DND-41 (cell line): ENCODE measurements around the gene SNCAIP.

Source experiments
- ATAC-seq: fragments of 200-7000 bp; cut with Tn5 transposase; 3 replicates; pipeline ENCODE4 v1.9.1; 2021; ENCODE audit warnings: low read depth; ENCODE audit not compliant: insufficient read depth
- DNase-seq: peaks from one replicate; pipeline ENCODE4 v3.0.0-alpha.2; 2020
- H2AFZ ChIP-seq: 2 replicates; pipeline ENCODE4 v1.6.0; 2012; ENCODE audit warnings: low read depth, low read length
- H3K27ac ChIP-seq: 2 replicates; pipeline ENCODE4 v1.5.1; 2012; ENCODE audit warnings: low read length, inconsistent platforms
- H3K27me3 ChIP-seq: fragments of 200-600 bp; sonication (generic); 2 replicates; pipeline ENCODE4 v1.6.0; 2012; ENCODE audit warnings: low read length, mild to moderate bottlenecking, inconsistent platforms; ENCODE audit not compliant: insufficient read depth, poor library complexity
- H3K36me3 ChIP-seq: 2 replicates; pipeline ENCODE4 v1.5.1; 2012; ENCODE audit warnings: low read length, inconsistent platforms; ENCODE audit not compliant: insufficient read depth
- H3K4me1 ChIP-seq: 2 replicates; pipeline ENCODE4 v1.5.1; 2012; ENCODE audit warnings: mild to moderate bottlenecking, low read length; ENCODE audit not compliant: insufficient read depth
- H3K4me2 ChIP-seq: 2 replicates; pipeline ENCODE4 v1.6.0; 2012; ENCODE audit warnings: mild to moderate bottlenecking, moderate library complexity, low read length, inconsistent platforms; ENCODE audit not compliant: insufficient read depth
- H3K4me3 ChIP-seq, 2 experiments: fragments of 200-600 bp in 1 of 2; shearing (Covaris generic) in 1 of 2; 2 replicates each; pipeline ENCODE4 v1.5.1; 2012 to 2016; ENCODE audit warnings: inconsistent platforms in 2 of 2, low read length in 2 of 2, mild to moderate bottlenecking in 2 of 2, low read depth in 1 of 2, moderate library complexity in 1 of 2
- H3K79me2 ChIP-seq: 2 replicates; pipeline ENCODE4 v1.6.0; 2012; ENCODE audit warnings: low read length, inconsistent platforms; ENCODE audit not compliant: insufficient read depth
- H3K9ac ChIP-seq: 2 replicates; pipeline ENCODE4 v1.6.0; 2012; ENCODE audit warnings: low read depth, mild to moderate bottlenecking, inconsistent platforms, low read length, moderate library complexity
- H3K9me3 ChIP-seq: 2 replicates; pipeline ENCODE4 v1.5.1; 2012; ENCODE audit warnings: low read length, moderate library complexity, mild to moderate bottlenecking, inconsistent platforms; ENCODE audit not compliant: insufficient read depth, severe bottlenecking
- H4K20me1 ChIP-seq: 2 replicates; pipeline ENCODE4 v1.6.0; 2012; ENCODE audit warnings: low read length; ENCODE audit not compliant: insufficient read depth
- CTCF ChIP-seq: IDR thresholded peaks from 2 replicates; pipeline ENCODE4 v1.5.1; 2012; ENCODE audit warnings: borderline replicate concordance, low read length, moderate library complexity, mild to moderate bottlenecking; ENCODE audit not compliant: poor library complexity, severe bottlenecking; ENCODE audit errors: extremely low read depth
- EZH2 ChIP-seq: IDR thresholded peaks from 3 replicates; pipeline ENCODE4 v1.6.1; 2012; ENCODE audit warnings: borderline replicate concordance, low read depth, mild to moderate bottlenecking, moderate library complexity, low read length, inconsistent platforms; ENCODE audit not compliant: severe bottlenecking

Gene SNCAIP

GRCh38 chr5:122369253-122369815 lies 57.3 kb downstream of the SNCAIP start:
- Histone ChIP-seq H3K36me3 (no peaks in the 10 kb centered on the region), H4K20me1 (no peaks in the 10 kb centered on the region), H3K9me3 (no peaks in the 10 kb centered on the region), H3K79me2 (no peaks in the 10 kb centered on the region), H3K4me2 (no peak overlapping the region), H3K4me1 (no peaks in the 10 kb centered on the region), H2AFZ (no peak overlapping the region), H3K9ac (no peak overlapping the region), H3K27ac (no peak overlapping the region), H3K27me3 (no peaks in the 10 kb centered on the region), H3K4me3 (no peak overlapping the region)
- DNase-seq (no peak), ATAC-seq (no peak)
- TF ChIP-seq CTCF (no peak), EZH2 (no peak)

GRCh38 chr5:122371511-122372151 lies 59.6 kb downstream of the SNCAIP start:
- TF ChIP-seq EZH2 (no peak), CTCF (no peak)
- DNase-seq: no peak

GRCh38 chr5:122374110-122374509 lies 62.1 kb downstream of the SNCAIP start:
- H3K4me3 ChIP-seq: no peak overlapping the region
- no peak overlapping the region for H2AFZ ChIP-seq
- H3K27ac ChIP-seq: no peak overlapping the region
- H3K9me3 ChIP-seq: no peaks in the 10 kb centered on the region
- TF ChIP-seq EZH2: no peak
- no peak for TF ChIP-seq CTCF
- DNase-seq: no peak
- H3K4me1 ChIP-seq: no peaks in the 10 kb centered on the region
- H3K27me3 ChIP-seq: no peaks in the 10 kb centered on the region
- no peak for ATAC-seq
- H3K4me2 ChIP-seq: no peak overlapping the region
- no peaks in the 10 kb centered on the region for H4K20me1 ChIP-seq
- H3K9ac ChIP-seq: no peak overlapping the region
- H3K79me2 ChIP-seq: no peaks in the 10 kb centered on the region
- H3K36me3 ChIP-seq: no peaks in the 10 kb centered on the region

More at GRCh38 chr5:122371511-122372151, 59.6 kb downstream of the SNCAIP start:
- Histone ChIP-seq H3K4me1 (no peaks in the 10 kb centered on the region), H2AFZ (no peak overlapping the region), H3K4me2 (no peak overlapping the region), H3K79me2 (no peaks in the 10 kb centered on the region), H3K9ac (no peak overlapping the region), H3K36me3 (no peaks in the 10 kb centered on the region), H3K4me3 (no peak overlapping the region), H4K20me1 (no peaks in the 10 kb centered on the region), H3K27ac (no peak overlapping the region), H3K9me3 (no peaks in the 10 kb centered on the region), H3K27me3 (no peaks in the 10 kb centered on the region)
- ATAC-seq: no peak
